ENCODE measurements around the gene CYRIA.

- TF ChIP-seq CTCF (conservative IDR thresholded peaks at IDR 0.05; ENCODE audit: low read length) (no peak), EZH2phosphoT487 (IDR thresholded peaks at IDR 0.05; ENCODE audit: borderline replicate concordance) (no peak)
These were observed 10.2 kb downstream of the CYRIA start for GRCh38 chr2:16655445-16655837.

Data from Loucy (cell line).